Measurements from ENCODE around the gene MACROD2.

- no peak for TF ChIP-seq CTCF (IDR thresholded peaks at IDR 0.05)
- TF ChIP-seq POLR2A (IDR thresholded peaks at IDR 0.05) = no peak
These were observed 1647.4 kb downstream of the MACROD2 start for GRCh38 chr20:15642676-15643075.
